Epidermal melanocyte (primary cell): ENCODE measurements around the gene HLF.

Experiments
- DNase-seq: peaks from one replicate; pipeline ENCODE4 v3.0.0; 2011; ENCODE audit warnings: low spot score; ENCODE audit not compliant: insufficient read length

Gene HLF

GRCh38 chr17:55254375-55254774, 10.4 kb upstream of the HLF start:
- DNase-seq: no peak

GRCh38 chr17:55258578-55259135, 6.1 kb upstream of the HLF start:
- no peak for DNase-seq

- no peak for DNase-seq
Observed at GRCh38 chr17:55259684-55260111, 5.1 kb upstream of the HLF start.

- no peak for DNase-seq
Observed at GRCh38 chr17:55261311-55261710, 3.4 kb upstream of the HLF start.

GRCh38 chr17:55263569-55264277, 1.0 kb upstream of the HLF start:
- DNase-seq: no peak

GRCh38 chr17:55264278-55264644, 499 bp upstream of the HLF start:
- no peak for DNase-seq

- no peak for DNase-seq
Observed at GRCh38 chr17:55265311-55266021, 706 bp downstream of the HLF start.

- DNase-seq: no peak
Observed at GRCh38 chr17:55266051-55266957, 1.5 kb downstream of the HLF start.

- DNase-seq: no peak
Observed at GRCh38 chr17:55266958-55267688, 2.4 kb downstream of the HLF start.

GRCh38 chr17:55267777-55268648, 3.3 kb downstream of the HLF start:
- DNase-seq: no peak

- DNase-seq: no peak
Observed at GRCh38 chr17:55268649-55269480, 4.1 kb downstream of the HLF start.

GRCh38 chr17:55269894-55270293, 5.1 kb downstream of the HLF start:
- DNase-seq: no peak

GRCh38 chr17:55271223-55271571, 6.4 kb downstream of the HLF start:
- DNase-seq: no peak

GRCh38 chr17:55271958-55272710, 7.4 kb downstream of the HLF start:
- DNase-seq: no peak

- no peak for DNase-seq
Observed at GRCh38 chr17:55272711-55273578, 8.2 kb downstream of the HLF start.

- no peak for DNase-seq
Observed at GRCh38 chr17:55273579-55274354, 9.0 kb downstream of the HLF start.
